WERI-Rb-1 (cell line): ENCODE results near the gene PLIN1.

ENCODE experiments used
- DNase-seq: peaks from one replicate; pipeline ENCODE4 v3.0.0-alpha.2; 2020
- H3K27ac ChIP-seq: fragments of 250-450 bp; sonication (Bioruptor Pico); 2 replicates; pipeline ENCODE4 v1.5.1; 2020; ENCODE audit warnings: mild to moderate bottlenecking, moderate library complexity
- H3K27me3 ChIP-seq: fragments of 250-450 bp; sonication (Bioruptor Pico); 2 replicates; pipeline ENCODE4 v1.5.1; 2021; ENCODE audit warnings: mild to moderate bottlenecking, low read depth, moderate library complexity; ENCODE audit not compliant: insufficient read depth, severe bottlenecking
- H3K36me3 ChIP-seq: fragments of 250-450 bp; sonication (Bioruptor Pico); 2 replicates; pipeline ENCODE4 v1.5.1; 2020; ENCODE audit warnings: mild to moderate bottlenecking, moderate library complexity
- H3K4me3 ChIP-seq: 2 replicates; pipeline ENCODE4 v1.5.1; 2011; ENCODE audit warnings: low read depth, mild to moderate bottlenecking, control low read depth, low read length
- H3K9me3 ChIP-seq: fragments of 250-450 bp; sonication (Bioruptor Pico); 2 replicates; pipeline ENCODE4 v1.5.1; 2021; ENCODE audit warnings: mild to moderate bottlenecking, moderate library complexity; ENCODE audit not compliant: severe bottlenecking
- TF ChIP-seq, protein P1 (sequence below): IDR thresholded peaks from 2 replicates; pipeline ENCODE4 v1.5.1; 2011; ENCODE audit warnings: low read depth, mild to moderate bottlenecking, control low read depth, inconsistent platforms, low read length

The PLIN1 gene

DNA sequence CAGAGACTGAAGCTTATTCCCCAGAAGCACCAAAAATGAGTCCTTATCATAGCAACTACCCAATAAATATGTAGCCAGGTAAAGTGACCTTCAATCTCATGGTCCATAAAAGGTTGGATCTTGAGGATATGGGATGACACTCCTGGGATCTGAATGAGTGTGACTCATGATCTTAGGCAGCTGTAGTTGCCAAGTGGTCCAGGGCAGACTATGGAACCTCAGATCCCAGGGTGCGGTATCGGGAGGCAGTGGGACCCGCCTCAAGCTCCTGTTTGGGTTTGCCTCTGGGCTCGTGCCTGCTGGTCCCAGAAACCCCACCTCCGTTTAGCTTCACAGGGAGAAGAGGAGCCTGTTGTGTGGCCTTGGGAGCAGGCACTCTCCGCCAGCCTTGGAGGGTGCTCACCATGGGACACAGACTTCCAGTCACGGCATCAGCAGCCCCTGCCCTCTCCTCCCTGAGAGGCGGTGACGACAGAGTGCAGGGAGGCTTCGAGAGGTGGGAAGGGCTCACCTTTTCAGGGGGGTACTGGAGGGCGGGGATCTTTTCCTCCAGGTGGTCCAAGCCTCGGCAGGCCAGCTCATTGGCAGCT, 8.1 kb downstream of the PLIN1 start:
- H3K36me3 ChIP-seq, result no peaks in the 10 kb centered on the region
- TF ChIP-seq, protein P1, sequence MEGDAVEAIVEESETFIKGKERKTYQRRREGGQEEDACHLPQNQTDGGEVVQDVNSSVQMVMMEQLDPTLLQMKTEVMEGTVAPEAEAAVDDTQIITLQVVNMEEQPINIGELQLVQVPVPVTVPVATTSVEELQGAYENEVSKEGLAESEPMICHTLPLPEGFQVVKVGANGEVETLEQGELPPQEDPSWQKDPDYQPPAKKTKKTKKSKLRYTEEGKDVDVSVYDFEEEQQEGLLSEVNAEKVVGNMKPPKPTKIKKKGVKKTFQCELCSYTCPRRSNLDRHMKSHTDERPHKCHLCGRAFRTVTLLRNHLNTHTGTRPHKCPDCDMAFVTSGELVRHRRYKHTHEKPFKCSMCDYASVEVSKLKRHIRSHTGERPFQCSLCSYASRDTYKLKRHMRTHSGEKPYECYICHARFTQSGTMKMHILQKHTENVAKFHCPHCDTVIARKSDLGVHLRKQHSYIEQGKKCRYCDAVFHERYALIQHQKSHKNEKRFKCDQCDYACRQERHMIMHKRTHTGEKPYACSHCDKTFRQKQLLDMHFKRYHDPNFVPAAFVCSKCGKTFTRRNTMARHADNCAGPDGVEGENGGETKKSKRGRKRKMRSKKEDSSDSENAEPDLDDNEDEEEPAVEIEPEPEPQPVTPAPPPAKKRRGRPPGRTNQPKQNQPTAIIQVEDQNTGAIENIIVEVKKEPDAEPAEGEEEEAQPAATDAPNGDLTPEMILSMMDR, result no peak

DNA sequence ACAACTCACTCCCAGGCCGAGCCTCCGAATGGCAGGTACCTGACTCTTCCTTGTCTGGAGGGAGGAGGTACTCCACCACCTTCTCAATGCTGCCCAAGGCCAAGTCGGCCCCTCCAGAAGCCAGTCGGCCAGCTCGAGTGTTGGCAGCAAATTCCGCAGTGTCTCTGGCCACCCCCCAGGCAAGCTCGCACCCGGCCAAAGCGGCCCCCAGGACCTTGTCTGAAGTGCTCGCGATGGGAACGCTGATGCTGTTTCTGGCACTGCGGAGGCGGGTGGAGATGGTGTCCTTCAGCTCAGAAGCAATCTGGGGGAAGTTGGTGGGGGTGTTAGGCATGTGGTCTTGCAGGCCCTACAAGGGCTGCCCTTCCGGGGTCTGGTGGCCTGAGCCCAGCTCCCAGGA, 9.2 kb downstream of the PLIN1 start:
- DNase-seq, result no peak
- Histone ChIP-seq H3K27ac (no peak overlapping the region), H3K36me3 (no peaks in the 10 kb centered on the region), H3K27me3 (peaks cover 1% of the 10 kb centered on the region), H3K9me3 (no peaks in the 10 kb centered on the region), H3K4me3 (no peak overlapping the region)
- TF ChIP-seq, protein P1, result no peak

More for the DNA sequence above, 8.1 kb downstream of the PLIN1 start:
- H3K4me3 ChIP-seq, result no peak overlapping the region
- H3K9me3 ChIP-seq, result no peaks in the 10 kb centered on the region
- no peak for DNase-seq
- H3K27me3 ChIP-seq, result no peaks in the 10 kb centered on the region
- no peak overlapping the region for H3K27ac ChIP-seq

DNA sequence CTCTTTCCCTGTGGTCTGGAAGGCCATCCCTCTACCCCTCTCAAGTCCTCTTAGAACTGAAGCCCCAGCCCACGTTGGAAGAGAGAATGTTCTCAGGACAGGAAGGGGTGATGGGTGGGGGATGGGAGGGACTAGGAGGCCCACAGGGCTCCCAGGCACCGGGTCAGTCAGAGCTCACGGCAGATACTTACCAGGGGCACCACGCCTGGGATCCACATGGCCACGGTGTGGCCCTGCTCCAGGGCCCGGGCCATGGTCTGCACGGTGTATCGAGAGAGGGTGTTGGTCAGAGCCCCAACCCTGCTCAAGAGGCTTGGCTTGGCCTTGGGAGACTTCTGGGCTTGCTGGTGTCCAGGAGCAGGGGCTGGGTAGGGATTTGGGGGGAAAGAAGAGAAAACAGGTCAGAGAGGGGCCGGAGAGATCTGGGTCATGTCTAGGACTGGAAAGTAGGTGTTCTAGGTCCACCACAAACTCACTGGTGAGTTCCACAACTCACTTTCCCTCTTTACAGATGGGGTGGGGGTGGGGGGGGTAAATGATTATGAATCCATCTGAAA, 9.8 kb downstream of the PLIN1 start:
- DNase-seq, result no peak
- TF ChIP-seq, protein P1, result no peak
- no peak overlapping the region for H3K27ac ChIP-seq
- H3K4me3 ChIP-seq, result no peak overlapping the region
- H3K36me3 ChIP-seq, result no peaks in the 10 kb centered on the region
- H3K27me3 ChIP-seq, result peaks cover 3% of the 10 kb centered on the region
- H3K9me3 ChIP-seq, result no peaks in the 10 kb centered on the region

DNA sequence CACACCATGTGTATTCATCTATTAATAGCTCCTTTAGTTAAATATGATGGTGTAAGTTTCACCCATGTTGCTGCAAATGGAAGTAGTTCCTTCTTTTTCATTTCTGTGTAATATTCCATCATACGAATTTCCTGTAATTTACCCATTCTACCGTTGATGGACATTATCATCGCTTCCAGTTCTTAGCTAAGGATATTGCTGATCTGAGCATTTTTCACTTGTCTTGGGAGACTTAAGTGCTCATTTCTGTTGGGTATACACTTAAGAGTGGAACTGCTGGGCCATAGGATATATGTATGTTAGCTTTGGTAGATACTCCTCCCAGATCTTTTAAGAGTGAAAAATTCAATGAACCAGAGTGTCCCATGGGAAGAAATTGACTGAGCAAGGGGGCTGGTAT, 11.0 kb downstream of the PLIN1 start:
- Histone ChIP-seq H3K9me3 (no peaks in the 10 kb centered on the region), H3K27ac (no peak overlapping the region), H3K27me3 (peaks cover 3% of the 10 kb centered on the region), H3K36me3 (no peaks in the 10 kb centered on the region), H3K4me3 (no peak overlapping the region)
- TF ChIP-seq, protein P1, result no peak
- no peak for DNase-seq

DNA sequence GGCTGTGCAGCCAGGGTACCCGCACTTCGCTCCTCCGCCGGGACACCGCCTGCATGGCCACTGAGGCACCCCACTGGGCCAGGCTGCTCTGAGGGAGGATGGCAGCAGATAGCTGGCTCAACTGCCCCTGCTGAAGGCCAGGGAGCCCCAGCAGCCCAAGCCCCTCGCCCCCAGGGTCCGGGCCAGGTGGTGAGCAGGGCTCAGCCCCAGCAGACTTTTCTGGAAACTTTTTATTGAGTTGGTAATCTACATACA, 11.5 kb downstream of the PLIN1 start:
- Histone ChIP-seq H3K27me3 (peaks cover 3% of the 10 kb centered on the region), H3K9me3 (no peaks in the 10 kb centered on the region), H3K27ac (no peak overlapping the region), H3K4me3 (no peak overlapping the region), H3K36me3 (no peaks in the 10 kb centered on the region)
- TF ChIP-seq, protein P1, result no peak
- no peak for DNase-seq
